Suprapubic skin (tissue), 4 donors: ENCODE results near the gene CDC25B. TPM values are rescaled to one million over a fixed set of nuclear protein-coding genes. Genes with fewer than 3 reads are reported as not detected.
"Not testable (repeated sequence)": the region's sequence is repeated elsewhere in the genome, so short reads cannot be mapped to it uniquely, and the experiment has no call there.

Experiments used
- DNase-seq, 2 donors: peaks; one replicate each; pipeline ENCODE4 v3.0.0-alpha.2; 2019; ENCODE audit warnings: low spot score in 2 of 2
- H3K27ac ChIP-seq: fragments of 200-600 bp; sonication (generic); one replicate; pipeline ENCODE4 v1.5.1; 2019
- H3K27me3 ChIP-seq: fragments of 200-600 bp; sonication (generic); one replicate; pipeline ENCODE4 v1.5.1; 2019
- H3K36me3 ChIP-seq: fragments of 200-600 bp; sonication (generic); one replicate; pipeline ENCODE4 v1.5.1; 2019
- H3K4me1 ChIP-seq: fragments of 200-600 bp; sonication (generic); one replicate; pipeline ENCODE4 v1.5.1; 2019
- H3K4me3 ChIP-seq: fragments of 200-600 bp; sonication (generic); one replicate; pipeline ENCODE4 v1.5.1; 2019; ENCODE audit warnings: mild to moderate bottlenecking
- H3K9me3 ChIP-seq: fragments of 200-600 bp; sonication (generic); one replicate; pipeline ENCODE4 v1.5.1; 2019
- EP300 ChIP-seq: sonication (generic); formaldehyde crosslinking; IDR thresholded peaks from one replicate; pipeline ENCODE4 v1.6.1; 2017; ENCODE audit warnings: antibody characterized with exemption
- POLR2A ChIP-seq, 2 donors: fragments of 450-650 bp; IDR thresholded peaks; one replicate each; pipeline ENCODE4 v1.6.1; 2017; ENCODE audit warnings: antibody characterized with exemption in 2 of 2, mild to moderate bottlenecking in 2 of 2, moderate library complexity in 2 of 2
- POLR2AphosphoS5 ChIP-seq, 3 donors: sonication (generic); formaldehyde crosslinking; IDR thresholded peaks; one replicate each; pipeline ENCODE4 v1.6.1; 2017; ENCODE audit warnings: antibody characterized with exemption in 3 of 3
- WGBS: methylation state at CpG from one replicate; pipeline ENCODE4 v1.1.5; 2018; 5-methylcytosine and 5-hydroxymethylcytosine counted together
- total RNA-seq, 4 donors: library from RNA; depleted of rRNA; stranded (reverse); fragments of >200 nt; gene quantifications; one replicate each; pipeline ENCODE4 v1.1.0, GENCODE V29; 2016
- TF ChIP-seq, protein P1 (sequence below), 2 donors: fragments of 200-600 bp in 1 of 2; fragments of 450-650 bp in 1 of 2; sonication (generic) in 1 of 2; IDR thresholded peaks; one replicate each; pipeline ENCODE4 v1.5.1; 2016 to 2019; ENCODE audit warnings: antibody characterized with exemption in 2 of 2, mild to moderate bottlenecking in 1 of 2, moderate library complexity in 1 of 2

The CDC25B gene
- total RNA-seq, 4 donors from 2014 or later, result 12.7 to 34.4 (median 23.3) TPM

DNA sequence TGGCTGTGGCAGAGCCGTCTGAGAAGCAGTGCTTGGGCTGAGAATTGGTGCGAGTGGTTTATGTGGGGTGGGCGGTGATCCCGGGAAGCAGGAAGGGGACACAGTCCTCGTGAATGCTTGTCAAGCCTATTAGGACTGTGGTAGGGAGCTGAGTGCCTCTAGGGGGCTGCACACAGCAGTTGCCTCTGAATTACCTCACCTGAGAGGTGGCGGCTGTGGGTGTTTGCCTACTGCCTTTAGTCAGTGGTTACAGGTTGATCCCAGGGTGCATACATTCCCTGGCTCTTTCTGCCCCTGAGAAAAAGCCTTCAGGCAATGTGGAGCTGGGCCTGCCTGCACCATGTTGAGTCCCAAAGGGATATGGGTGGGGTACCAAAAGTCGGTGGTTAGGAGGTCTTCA lies 29.4 kb downstream of the CDC25B start:
- TF ChIP-seq EP300, result no peak
- no peak for TF ChIP-seq POLR2A (IDR thresholded peaks at IDR 0.05)
- TF ChIP-seq, protein P1, sequence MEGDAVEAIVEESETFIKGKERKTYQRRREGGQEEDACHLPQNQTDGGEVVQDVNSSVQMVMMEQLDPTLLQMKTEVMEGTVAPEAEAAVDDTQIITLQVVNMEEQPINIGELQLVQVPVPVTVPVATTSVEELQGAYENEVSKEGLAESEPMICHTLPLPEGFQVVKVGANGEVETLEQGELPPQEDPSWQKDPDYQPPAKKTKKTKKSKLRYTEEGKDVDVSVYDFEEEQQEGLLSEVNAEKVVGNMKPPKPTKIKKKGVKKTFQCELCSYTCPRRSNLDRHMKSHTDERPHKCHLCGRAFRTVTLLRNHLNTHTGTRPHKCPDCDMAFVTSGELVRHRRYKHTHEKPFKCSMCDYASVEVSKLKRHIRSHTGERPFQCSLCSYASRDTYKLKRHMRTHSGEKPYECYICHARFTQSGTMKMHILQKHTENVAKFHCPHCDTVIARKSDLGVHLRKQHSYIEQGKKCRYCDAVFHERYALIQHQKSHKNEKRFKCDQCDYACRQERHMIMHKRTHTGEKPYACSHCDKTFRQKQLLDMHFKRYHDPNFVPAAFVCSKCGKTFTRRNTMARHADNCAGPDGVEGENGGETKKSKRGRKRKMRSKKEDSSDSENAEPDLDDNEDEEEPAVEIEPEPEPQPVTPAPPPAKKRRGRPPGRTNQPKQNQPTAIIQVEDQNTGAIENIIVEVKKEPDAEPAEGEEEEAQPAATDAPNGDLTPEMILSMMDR (IDR thresholded peaks at IDR 0.05), result no peak
- TF ChIP-seq POLR2AphosphoS5 (IDR thresholded peaks at IDR 0.05), result no peak
- H3K4me1 ChIP-seq, result peaks cover 11% of the 10 kb centered on the region
- no peak for DNase-seq
- peaks cover 58% of the 10 kb centered on the region for H3K36me3 ChIP-seq
- no peaks in the 10 kb centered on the region for H3K9me3 ChIP-seq
- WGBS, result 84% methylated on average over 7 of the region's 7 CpGs
- H3K27ac ChIP-seq, result no peak overlapping the region
- H3K27me3 ChIP-seq, result no peaks in the 10 kb centered on the region
- no peak overlapping the region for H3K4me3 ChIP-seq

GRCh38 chr20:3826420-3826819 lies 30.3 kb downstream of the CDC25B start:
- no peaks in the 10 kb centered on the region for H3K9me3 ChIP-seq
- H3K4me3 ChIP-seq, result no peak overlapping the region
- H3K27me3 ChIP-seq, result no peaks in the 10 kb centered on the region
- peaks cover 5% of the 10 kb centered on the region for H3K4me1 ChIP-seq
- TF ChIP-seq, protein P1 (IDR thresholded peaks at IDR 0.05), result no peak
- TF ChIP-seq POLR2A (IDR thresholded peaks at IDR 0.05) (no peak), POLR2AphosphoS5 (IDR thresholded peaks at IDR 0.05) (no peak)
- peaks cover 58% of the 10 kb centered on the region for H3K36me3 ChIP-seq
- no peak for DNase-seq
- no peak overlapping the region for H3K27ac ChIP-seq
- 86% methylated on average over 4 of the region's 4 CpGs for WGBS

- Histone ChIP-seq H3K27me3 (no peaks in the 10 kb centered on the region), H3K4me3 (no peak overlapping the region), H3K36me3 (peaks cover 43% of the 10 kb centered on the region), H3K9me3 (no peaks in the 10 kb centered on the region), H3K27ac (no peak overlapping the region), H3K4me1 (no peaks in the 10 kb centered on the region)
- WGBS, result 91% methylated on average over 3 of the region's 3 CpGs
- no peak for DNase-seq
- TF ChIP-seq POLR2A (IDR thresholded peaks at IDR 0.05), result no peak
- TF ChIP-seq EP300, result no peak
- TF ChIP-seq, protein P1 (IDR thresholded peaks at IDR 0.05), result no peak
- TF ChIP-seq POLR2AphosphoS5 (IDR thresholded peaks at IDR 0.05), result no peak
Observed at GRCh38 chr20:3828798-3829197, 32.7 kb downstream of the CDC25B start.

DNA sequence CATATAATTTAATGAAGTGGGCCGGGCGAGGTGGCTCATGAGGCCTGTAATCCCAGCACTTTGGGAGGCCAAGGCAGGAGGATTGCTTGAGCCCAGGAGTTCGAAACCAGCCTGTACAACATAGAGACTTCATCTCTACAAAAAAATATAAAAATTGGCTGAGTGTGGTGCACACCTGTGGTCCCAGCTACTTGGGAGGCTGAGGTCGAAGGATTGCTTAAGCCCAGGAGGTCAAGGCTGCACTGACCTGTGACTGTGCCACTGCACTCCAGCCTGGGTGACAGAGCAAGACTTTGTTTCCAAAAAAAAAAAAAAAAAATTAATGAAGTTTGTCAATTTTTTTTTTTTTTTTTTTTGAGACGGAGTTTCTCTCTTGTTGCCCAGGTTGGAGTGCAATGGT lies 33.8 kb downstream of the CDC25B start:
- DNase-seq, H3K4me1 ChIP-seq, H3K9me3 ChIP-seq, H3K27me3 ChIP-seq, H3K4me3 ChIP-seq, H3K27ac ChIP-seq: not testable (repeated sequence)
- peaks cover 32% of the 10 kb centered on the region for H3K36me3 ChIP-seq
- WGBS, result 99% methylated on average over 5 of the region's 5 CpGs

GRCh38 chr20:3836132-3836531 lies 40.0 kb downstream of the CDC25B start:
- no peak for TF ChIP-seq POLR2A (IDR thresholded peaks at IDR 0.05)
- no peak for TF ChIP-seq POLR2AphosphoS5 (IDR thresholded peaks at IDR 0.05)
- TF ChIP-seq EP300, result no peak
- TF ChIP-seq, protein P1 (IDR thresholded peaks at IDR 0.05), result no peak
- no peaks in the 10 kb centered on the region for H3K4me1 ChIP-seq
- no peak overlapping the region for H3K4me3 ChIP-seq
- H3K9me3 ChIP-seq, result no peaks in the 10 kb centered on the region
- H3K27ac ChIP-seq, result no peak overlapping the region
- peaks cover 2% of the 10 kb centered on the region for H3K36me3 ChIP-seq
- WGBS, result 95% methylated on average over 4 of the region's 4 CpGs
- DNase-seq, result no peak
- no peaks in the 10 kb centered on the region for H3K27me3 ChIP-seq

DNA sequence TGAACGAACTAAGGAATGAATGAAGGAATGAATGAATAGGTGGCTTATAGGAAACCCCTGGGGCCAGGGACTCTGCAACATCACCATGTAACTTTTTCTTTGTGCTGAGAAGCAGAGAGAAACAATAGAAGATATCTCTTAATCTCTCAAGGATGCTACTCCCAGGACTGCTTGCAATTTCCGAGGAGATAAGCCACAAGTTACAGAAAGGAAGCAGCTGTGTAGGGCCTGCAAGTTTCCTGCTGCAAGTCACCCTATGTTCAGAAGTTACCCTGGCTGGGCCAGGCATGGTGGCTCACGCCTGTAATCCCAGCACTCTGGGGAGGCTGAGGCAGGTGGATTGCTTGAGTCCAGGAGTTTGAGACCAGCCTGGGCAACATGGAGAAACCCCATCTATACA lies 43.2 kb downstream of the CDC25B start:
- 97% methylated on average over 3 of the region's 3 CpGs for whole genome bisulfite sequencing
- Histone ChIP-seq H3K4me1 (no peaks in the 10 kb centered on the region), H3K36me3 (peaks cover 2% of the 10 kb centered on the region), H3K27ac (no peak overlapping the region), H3K27me3 (no peaks in the 10 kb centered on the region), H3K4me3 (no peak overlapping the region), H3K9me3 (no peaks in the 10 kb centered on the region)
- TF ChIP-seq EP300, result no peak
- TF ChIP-seq POLR2AphosphoS5 (IDR thresholded peaks at IDR 0.05), result no peak
- TF ChIP-seq, protein P1 (IDR thresholded peaks at IDR 0.05), result no peak
- TF ChIP-seq POLR2A (IDR thresholded peaks at IDR 0.05), result no peak
- DNase-seq, result no peak

GRCh38 chr20:3840201-3840600 lies 44.1 kb downstream of the CDC25B start:
- H3K27ac ChIP-seq, DNase-seq, H3K36me3 ChIP-seq, H3K4me1 ChIP-seq, H3K27me3 ChIP-seq, H3K9me3 ChIP-seq, H3K4me3 ChIP-seq: not testable (repeated sequence)
- WGBS, result 93% methylated on average over 7 of the region's 7 CpGs
